ENCODE data around the gene ADAM20. TPM values are rescaled to one million over a fixed set of nuclear protein-coding genes. Genes with fewer than 3 reads are reported as not detected.
A peak's percentile ranks its signal among the peaks of the same experiment; 100 is the strongest.

Gene ADAM20
- total and polyA plus RNA-seq, 2 experiments from 2014 or later: 0.06 to 0.54 TPM

- Histone ChIP-seq H3K4me2 (ENCODE audit: unreplicated experiment) (no peak overlapping the region), H3K79me2 (ENCODE audit: insufficient read depth) (0 out of 2 replicates have a peak, but pooled peaks cover 4% of the 10 kb centered on the region), H3K9me2 (ENCODE audit: insufficient read depth) (no peaks in the 10 kb centered on the region), H3K9ac (no peak overlapping the region), H3F3A (ENCODE audit: insufficient read depth) (no peaks in the 10 kb centered on the region; the same call in 1 of the 2 replicates), H3K27ac (no peak overlapping the region), H3K36me3 (ENCODE audit: low read depth) (0 out of 2 replicates have a peak, but pooled peaks cover 9% of the 10 kb centered on the region), H3K27me3 (replicated peaks; ENCODE audit: insufficient read depth) (no peaks in the 10 kb centered on the region), H3K9me3 (ENCODE audit: low read depth) (no peaks in the 10 kb centered on the region), H3K4me1 (ENCODE audit: insufficient read depth) (no peaks in the 10 kb centered on the region), H2AFZ (no peak overlapping the region), H4K20me1 (ENCODE audit: insufficient read depth) (no peaks in the 10 kb centered on the region), H3K4me3 (no peak overlapping the region)
- in situ Hi-C loops (cut with MboI): no loop called here
- no peak for TF ChIP-seq EZH2 (IDR thresholded peaks at IDR 0.05; ENCODE audit: insufficient read depth, poor library complexity, severe bottlenecking)
- 88 to 100% methylated on average over 1 of the region's 1 CpG for WGBS, 2 experiments (ENCODE audit: low coverage in 1 of 2, low lambda C conversion rate in 2 of 2, missing lambda C conversion rate in 2 of 2)
- DNase-seq: no peak
Measured at GRCh38 chr14:70563869-70564268, 29.1 kb upstream of the ADAM20 start.

- H2AFZ ChIP-seq: no peak overlapping the region
- H3K27ac ChIP-seq: no peak overlapping the region
- H4K20me1 ChIP-seq (ENCODE audit: insufficient read depth): no peaks in the 10 kb centered on the region
- no peak for DNase-seq
- H3K4me2 ChIP-seq (ENCODE audit: unreplicated experiment): no peak overlapping the region
- H3K4me1 ChIP-seq (ENCODE audit: insufficient read depth): no peaks in the 10 kb centered on the region
- no peak overlapping the region for H3K4me3 ChIP-seq
- no peaks in the 10 kb centered on the region for H3K9me3 ChIP-seq (ENCODE audit: low read depth)
- no peaks in the 10 kb centered on the region; the same call in 1 of the 2 replicates for H3F3A ChIP-seq (ENCODE audit: insufficient read depth)
- TF ChIP-seq EZH2phosphoT487 (IDR thresholded peaks at IDR 0.05; ENCODE audit: insufficient read depth, low read depth) (no peak), EZH2 (IDR thresholded peaks at IDR 0.05; ENCODE audit: insufficient read depth, poor library complexity, severe bottlenecking) (no peak)
- in situ Hi-C loops (cut with MboI): no loop called here
- H3K9me2 ChIP-seq (ENCODE audit: insufficient read depth): no peaks in the 10 kb centered on the region
- no peaks in the 10 kb centered on the region for H3K27me3 ChIP-seq (replicated peaks; ENCODE audit: insufficient read depth)
- WGBS, 2 experiments (ENCODE audit: low coverage in 1 of 2, low lambda C conversion rate in 2 of 2, missing lambda C conversion rate in 2 of 2): 94 to 99% methylated on average over 4 of the region's 4 CpGs
- H3K79me2 ChIP-seq (ENCODE audit: insufficient read depth): 0 out of 2 replicates have a peak, but pooled peaks cover 4% of the 10 kb centered on the region
- no peak overlapping the region for H3K9ac ChIP-seq
- 0 out of 2 replicates have a peak, but pooled peaks cover 9% of the 10 kb centered on the region for H3K36me3 ChIP-seq (ENCODE audit: low read depth)
Measured at GRCh38 chr14:70563417-70563816, 28.6 kb upstream of the ADAM20 start.

- no peak overlapping the region for H2AFZ ChIP-seq
- TF ChIP-seq EZH2 (IDR thresholded peaks at IDR 0.05; ENCODE audit: insufficient read depth, poor library complexity, severe bottlenecking): no peak
- TF ChIP-seq EZH2phosphoT487 (IDR thresholded peaks at IDR 0.05; ENCODE audit: insufficient read depth, low read depth): no peak
- H3K4me2 ChIP-seq (ENCODE audit: unreplicated experiment): no peak overlapping the region
- no peaks in the 10 kb centered on the region for H3K4me1 ChIP-seq (ENCODE audit: insufficient read depth)
- H3K27me3 ChIP-seq (replicated peaks; ENCODE audit: insufficient read depth): no peaks in the 10 kb centered on the region
- in situ Hi-C loops (cut with MboI): no loop called here
- no peak for DNase-seq
- no peaks in the 10 kb centered on the region for H3K79me2 ChIP-seq (ENCODE audit: insufficient read depth)
- no peak overlapping the region for H3K4me3 ChIP-seq
- no peaks in the 10 kb centered on the region for H4K20me1 ChIP-seq (ENCODE audit: insufficient read depth)
- H3K9me2 ChIP-seq (ENCODE audit: insufficient read depth): no peaks in the 10 kb centered on the region
- H3K27ac ChIP-seq: no peak overlapping the region
- no peaks in the 10 kb centered on the region for H3K9me3 ChIP-seq (ENCODE audit: low read depth)
- 0 out of 2 replicates have a peak, but pooled peaks cover 7% of the 10 kb centered on the region for H3K36me3 ChIP-seq (ENCODE audit: low read depth)
- no peaks in the 10 kb centered on the region for H3F3A ChIP-seq (ENCODE audit: insufficient read depth)
- H3K9ac ChIP-seq: no peak overlapping the region
Measured at GRCh38 chr14:70558356-70558755, 23.6 kb upstream of the ADAM20 start.

- Histone ChIP-seq H3K9me3 (ENCODE audit: low read depth) (no peaks in the 10 kb centered on the region), H2AFZ (peak overlapping the region; percentile 71), H3K4me2 (ENCODE audit: unreplicated experiment) (peak overlapping the region; percentile 72), H3K36me3 (ENCODE audit: low read depth) (0 out of 2 replicates have a peak, but pooled peaks cover 3% of the 10 kb centered on the region), H3K27ac (no peak overlapping the region), H3K4me3 (peak overlapping the region; percentile 48), H3K4me1 (ENCODE audit: insufficient read depth) (no peaks in the 10 kb centered on the region), H3F3A (ENCODE audit: insufficient read depth) (no peaks in the 10 kb centered on the region), H3K79me2 (ENCODE audit: insufficient read depth) (no peaks in the 10 kb centered on the region), H3K9me2 (ENCODE audit: insufficient read depth) (no peaks in the 10 kb centered on the region), H3K9ac (no peak overlapping the region), H4K20me1 (ENCODE audit: insufficient read depth) (no peaks in the 10 kb centered on the region), H3K27me3 (replicated peaks; ENCODE audit: insufficient read depth) (no peaks in the 10 kb centered on the region)
- TF ChIP-seq EZH2 (IDR thresholded peaks at IDR 0.05; ENCODE audit: insufficient read depth, poor library complexity, severe bottlenecking): no peak
- no peak for TF ChIP-seq EZH2phosphoT487 (IDR thresholded peaks at IDR 0.05; ENCODE audit: insufficient read depth, low read depth)
- WGBS, 2 experiments (ENCODE audit: low coverage in 1 of 2, low lambda C conversion rate in 2 of 2, missing lambda C conversion rate in 2 of 2): 12% methylated on average over 19 of the region's 19 CpGs
- peak; percentile 55 for DNase-seq
- in situ Hi-C loops (cut with MboI): no loop called here
Measured at GRCh38 chr14:70555890-70556289, 21.1 kb upstream of the ADAM20 start.

- Histone ChIP-seq H3K27me3 (replicated peaks; ENCODE audit: insufficient read depth) (no peaks in the 10 kb centered on the region), H3K4me3 (no peak overlapping the region), H3K9me3 (ENCODE audit: low read depth) (no peaks in the 10 kb centered on the region), H3K4me2 (ENCODE audit: unreplicated experiment) (no peak overlapping the region), H3K9me2 (ENCODE audit: insufficient read depth) (no peaks in the 10 kb centered on the region), H3K36me3 (ENCODE audit: low read depth) (no peaks in the 10 kb centered on the region), H3F3A (ENCODE audit: insufficient read depth) (no peaks in the 10 kb centered on the region), H3K9ac (no peak overlapping the region), H2AFZ (no peak overlapping the region), H3K27ac (no peak overlapping the region), H3K4me1 (ENCODE audit: insufficient read depth) (no peaks in the 10 kb centered on the region), H4K20me1 (ENCODE audit: insufficient read depth) (no peaks in the 10 kb centered on the region), H3K79me2 (ENCODE audit: insufficient read depth) (no peaks in the 10 kb centered on the region)
- WGBS, 2 experiments (ENCODE audit: low coverage in 1 of 2, low lambda C conversion rate in 2 of 2, missing lambda C conversion rate in 2 of 2): 92 to 95% methylated on average over 5 of the region's 5 CpGs
- no peak for DNase-seq
- in situ Hi-C loops (cut with MboI): no loop called here
- TF ChIP-seq EZH2 (IDR thresholded peaks at IDR 0.05; ENCODE audit: insufficient read depth, poor library complexity, severe bottlenecking) (no peak), EZH2phosphoT487 (IDR thresholded peaks at IDR 0.05; ENCODE audit: insufficient read depth, low read depth) (no peak)
Measured at GRCh38 chr14:70538087-70538486, 3.3 kb upstream of the ADAM20 start.
